ENCODE data around the gene MORC1.

Gene MORC1

GRCh38 chr3:109005443-109005842, 112.5 kb downstream of the MORC1 start:
- TF ChIP-seq CTCF (IDR thresholded peaks at IDR 0.05; ENCODE audit: low read depth, low read length), result no peak
- TF ChIP-seq EZH2phosphoT487 (IDR thresholded peaks at IDR 0.05; ENCODE audit: low read depth), result no peak
- H3K36me3 ChIP-seq (replicated peaks; ENCODE audit: low read depth, low read length), result no peaks in the 10 kb centered on the region
- no peaks in the 10 kb centered on the region for H3K4me1 ChIP-seq (ENCODE audit: low read length)
- no peaks in the 10 kb centered on the region for H3K79me2 ChIP-seq (ENCODE audit: low read length)
- H3K27me3 ChIP-seq (ENCODE audit: low read depth, low read length), result no peaks in the 10 kb centered on the region; the same call in 1 of the 2 replicates
- H3K27ac ChIP-seq (ENCODE audit: low read length), result no peak overlapping the region
- H4K20me1 ChIP-seq (ENCODE audit: insufficient read depth, low read length), result no peaks in the 10 kb centered on the region
- H3K9me3 ChIP-seq (ENCODE audit: insufficient read depth, low read length), result no peaks in the 10 kb centered on the region
- no peak overlapping the region for H3K4me3 ChIP-seq (ENCODE audit: low read length)
- H2AFZ ChIP-seq (ENCODE audit: low read depth, low read length), result no peak overlapping the region
- no peak overlapping the region for H3K9ac ChIP-seq (ENCODE audit: low read length)
- no peak overlapping the region for H3K4me2 ChIP-seq (ENCODE audit: low read length)

- Histone ChIP-seq H2AFZ (ENCODE audit: low read depth, low read length) (no peak overlapping the region), H3K79me2 (ENCODE audit: low read length) (no peaks in the 10 kb centered on the region), H4K20me1 (ENCODE audit: insufficient read depth, low read length) (no peaks in the 10 kb centered on the region), H3K27me3 (ENCODE audit: low read depth, low read length) (no peaks in the 10 kb centered on the region), H3K4me3 (ENCODE audit: low read length) (no peak overlapping the region), H3K4me1 (ENCODE audit: low read length) (no peaks in the 10 kb centered on the region), H3K27ac (ENCODE audit: low read length) (no peak overlapping the region), H3K36me3 (replicated peaks; ENCODE audit: low read depth, low read length) (no peaks in the 10 kb centered on the region), H3K9ac (ENCODE audit: low read length) (no peak overlapping the region), H3K4me2 (ENCODE audit: low read length) (no peak overlapping the region), H3K9me3 (ENCODE audit: insufficient read depth, low read length) (no peaks in the 10 kb centered on the region)
- TF ChIP-seq EZH2phosphoT487 (IDR thresholded peaks at IDR 0.05; ENCODE audit: low read depth) (no peak), CTCF (IDR thresholded peaks at IDR 0.05; ENCODE audit: low read depth, low read length) (no peak)
Measured at GRCh38 chr3:108998436-108998835, 119.5 kb downstream of the MORC1 start.

DNA sequence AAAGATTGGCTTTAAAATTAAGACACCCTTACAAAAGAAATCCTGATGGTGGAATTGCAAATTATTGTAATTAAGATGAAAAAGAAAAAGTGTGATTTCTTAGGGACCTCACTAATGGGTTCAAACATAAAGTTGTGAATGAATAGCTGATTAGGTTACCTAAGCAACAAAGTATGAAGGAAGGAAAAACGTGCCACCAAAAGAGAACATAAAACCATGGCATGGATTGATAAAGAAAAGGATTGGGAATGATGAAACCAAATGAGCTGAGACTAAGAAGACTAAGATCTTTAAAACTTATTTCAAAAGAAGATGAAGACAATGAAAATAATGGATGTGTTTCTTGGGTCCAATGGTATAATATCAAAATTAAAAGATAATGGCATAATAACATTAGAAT, 132.1 kb downstream of the MORC1 start:
- Histone ChIP-seq H3K27ac (ENCODE audit: low read length) (no peak overlapping the region), H3K36me3 (replicated peaks; ENCODE audit: low read depth, low read length) (no peaks in the 10 kb centered on the region), H3K9ac (ENCODE audit: low read length) (no peak overlapping the region), H4K20me1 (ENCODE audit: insufficient read depth, low read length) (no peaks in the 10 kb centered on the region), H3K9me3 (ENCODE audit: insufficient read depth, low read length) (no peaks in the 10 kb centered on the region), H3K27me3 (ENCODE audit: low read depth, low read length) (no peaks in the 10 kb centered on the region), H3K4me3 (ENCODE audit: low read length) (no peak overlapping the region), H3K4me1 (ENCODE audit: low read length) (no peaks in the 10 kb centered on the region), H3K79me2 (ENCODE audit: low read length) (no peaks in the 10 kb centered on the region), H2AFZ (ENCODE audit: low read depth, low read length) (no peak overlapping the region), H3K4me2 (ENCODE audit: low read length) (no peak overlapping the region)
- no peak for TF ChIP-seq EZH2phosphoT487 (IDR thresholded peaks at IDR 0.05; ENCODE audit: low read depth)
- no peak for TF ChIP-seq CTCF (IDR thresholded peaks at IDR 0.05; ENCODE audit: low read depth, low read length)

DNA sequence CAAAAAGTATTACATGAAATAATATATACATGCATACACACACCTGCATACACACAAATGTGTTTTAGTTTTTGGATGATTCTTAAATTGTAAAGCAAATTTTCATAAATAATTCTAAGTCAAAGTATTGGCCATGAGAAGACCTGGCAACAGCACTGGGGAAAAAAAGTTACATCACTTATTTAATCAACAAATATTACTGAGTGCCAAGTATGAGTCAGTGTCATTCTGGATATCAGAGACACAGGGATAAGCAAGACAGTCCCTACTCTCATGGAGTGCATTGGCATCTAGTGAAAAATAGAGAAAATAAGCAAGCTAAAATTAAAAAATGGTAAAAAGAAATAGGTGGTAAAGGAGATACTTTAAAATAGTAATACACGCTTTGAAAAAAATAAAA, 134.9 kb downstream of the MORC1 start:
- H4K20me1 ChIP-seq (ENCODE audit: insufficient read depth, low read length), result no peaks in the 10 kb centered on the region
- no peaks in the 10 kb centered on the region for H3K9me3 ChIP-seq (ENCODE audit: insufficient read depth, low read length)
- no peaks in the 10 kb centered on the region for H3K79me2 ChIP-seq (ENCODE audit: low read length)
- no peak overlapping the region for H2AFZ ChIP-seq (ENCODE audit: low read depth, low read length)
- H3K9ac ChIP-seq (ENCODE audit: low read length), result no peak overlapping the region
- no peak overlapping the region for H3K27ac ChIP-seq (ENCODE audit: low read length)
- no peaks in the 10 kb centered on the region for H3K36me3 ChIP-seq (replicated peaks; ENCODE audit: low read depth, low read length)
- no peak overlapping the region for H3K4me3 ChIP-seq (ENCODE audit: low read length)
- H3K4me1 ChIP-seq (ENCODE audit: low read length), result no peaks in the 10 kb centered on the region
- H3K27me3 ChIP-seq (ENCODE audit: low read depth, low read length), result no peaks in the 10 kb centered on the region
- TF ChIP-seq EZH2phosphoT487 (IDR thresholded peaks at IDR 0.05; ENCODE audit: low read depth) (no peak), CTCF (IDR thresholded peaks at IDR 0.05; ENCODE audit: low read depth, low read length) (no peak)
- H3K4me2 ChIP-seq (ENCODE audit: low read length), result no peak overlapping the region

Measured in OCI-LY3 (cell line).